ENCODE results near the gene METRNL.
"Not testable (repeated sequence)": the region's sequence is repeated elsewhere in the genome, so short reads cannot be mapped to it uniquely, and the experiment has no call there.

Gene METRNL

DNA sequence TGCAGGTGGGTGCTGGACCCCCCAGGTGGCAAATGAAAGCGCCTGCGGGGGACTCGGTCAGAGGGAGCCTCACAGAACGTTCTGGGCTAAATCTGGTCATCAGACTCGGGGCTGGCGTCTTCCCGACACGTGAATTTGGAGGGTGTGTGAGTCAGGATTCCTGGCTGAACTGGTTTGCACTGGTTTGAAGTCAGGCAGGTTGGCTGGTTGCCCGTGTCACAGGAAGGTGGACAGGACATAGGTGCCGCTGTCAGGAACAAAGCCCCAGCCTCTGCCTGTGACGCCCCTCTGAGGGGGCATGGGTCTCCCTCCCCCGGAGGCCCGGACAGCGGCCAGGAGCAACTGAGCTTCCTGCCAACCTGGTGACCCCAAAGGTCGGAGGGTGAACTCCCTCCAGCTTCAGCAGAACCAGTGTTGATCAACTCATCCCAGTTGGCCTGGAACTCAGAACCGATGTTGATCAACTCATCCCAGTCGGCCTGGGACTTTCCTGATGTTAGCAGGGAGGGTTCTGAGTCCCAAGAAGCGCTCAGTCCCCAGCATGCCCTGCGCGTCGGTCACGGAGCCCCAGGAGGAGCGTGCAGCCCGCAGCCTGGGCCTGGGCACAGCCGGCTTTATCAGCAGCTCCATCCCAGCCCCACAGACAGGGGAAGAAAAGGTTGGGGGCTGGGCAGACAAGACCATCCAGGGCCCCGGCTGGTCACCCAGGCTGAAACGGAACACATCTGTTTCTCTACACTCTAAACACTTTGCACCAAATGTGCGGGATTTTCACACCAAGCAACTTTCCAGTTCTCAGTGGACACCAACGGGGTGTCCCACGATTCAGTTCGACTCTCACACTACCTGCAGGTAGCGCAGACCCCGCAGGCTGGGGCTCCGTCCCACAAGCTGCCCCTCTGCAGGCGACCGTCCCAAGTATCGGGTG, 14.4 kb upstream of the METRNL start:
- Histone ChIP-seq H3K27ac (no peak overlapping the region), H3K9me3 (ENCODE audit: severe bottlenecking) (peaks cover 2% of the 10 kb centered on the region), H3K36me3 (no peaks in the 10 kb centered on the region), H3K27me3 (ENCODE audit: insufficient read depth, low read depth, severe bottlenecking) (no peaks in the 10 kb centered on the region), H3K4me3 (ENCODE audit: low read depth, low read length) (no peak overlapping the region)
- TF ChIP-seq CTCF (IDR thresholded peaks at IDR 0.05; ENCODE audit: low read depth, low read length), result no peak
- peak; percentile 6 for DNase-seq

- H3K36me3 ChIP-seq, result no peaks in the 10 kb centered on the region
- H3K27me3 ChIP-seq (ENCODE audit: insufficient read depth, low read depth, severe bottlenecking), result peaks cover 2% of the 10 kb centered on the region
- no peak for TF ChIP-seq CTCF (IDR thresholded peaks at IDR 0.05; ENCODE audit: low read depth, low read length)
- no peaks in the 10 kb centered on the region for H3K9me3 ChIP-seq (ENCODE audit: severe bottlenecking)
- H3K27ac ChIP-seq, result no peak overlapping the region
- no peak overlapping the region for H3K4me3 ChIP-seq (ENCODE audit: low read depth, low read length)
- DNase-seq, result peak; percentile 8
Observed at GRCh38 chr17:83065660-83066542, 13.5 kb upstream of the METRNL start.

GRCh38 chr17:83066543-83066890, 12.9 kb upstream of the METRNL start:
- not testable (repeated sequence) for H3K27me3 ChIP-seq (ENCODE audit: insufficient read depth, low read depth, severe bottlenecking); H3K4me3 ChIP-seq (ENCODE audit: low read depth, low read length); H3K27ac ChIP-seq; DNase-seq; H3K36me3 ChIP-seq; H3K9me3 ChIP-seq (ENCODE audit: severe bottlenecking)

DNA sequence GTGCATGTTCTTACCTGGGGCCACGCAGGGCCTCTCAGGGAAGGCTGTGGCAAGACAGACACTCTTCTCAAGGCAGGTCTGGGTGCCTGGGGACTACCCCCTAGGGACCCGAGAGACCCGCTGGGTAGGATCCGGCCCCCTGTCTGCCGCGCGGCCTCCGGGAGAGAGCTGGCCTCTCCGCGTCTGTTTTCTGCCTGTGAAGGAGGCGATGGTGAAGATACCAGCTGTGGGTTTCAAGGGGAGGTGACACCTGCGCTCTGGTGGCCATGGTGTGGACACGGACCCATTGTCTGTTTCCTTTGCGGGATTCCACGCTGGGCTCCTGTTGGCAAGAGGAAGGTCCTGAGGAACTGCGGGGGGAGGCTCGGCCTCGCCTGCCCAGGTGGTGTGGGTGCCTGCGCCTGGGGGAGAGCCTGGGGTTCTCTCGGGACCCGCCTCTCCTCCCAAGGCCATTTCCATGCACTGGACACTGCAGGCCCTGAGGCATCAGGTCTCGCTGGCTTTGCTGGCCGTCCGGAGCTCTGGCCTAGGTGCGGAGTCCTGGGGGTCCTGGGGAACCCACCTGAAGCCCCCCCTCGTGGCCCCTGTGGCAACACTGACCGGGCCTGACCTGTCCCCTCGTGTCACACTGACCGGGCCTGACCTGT, 12.2 kb upstream of the METRNL start:
- Histone ChIP-seq H3K27me3 (ENCODE audit: insufficient read depth, low read depth, severe bottlenecking) (peaks cover 5% of the 10 kb centered on the region), H3K27ac (no peak overlapping the region), H3K9me3 (ENCODE audit: severe bottlenecking) (no peaks in the 10 kb centered on the region), H3K4me3 (ENCODE audit: low read depth, low read length) (no peak overlapping the region), H3K36me3 (no peaks in the 10 kb centered on the region)
- TF ChIP-seq CTCF (IDR thresholded peaks at IDR 0.05; ENCODE audit: low read depth, low read length), result no peak
- no peak for DNase-seq

GRCh38 chr17:83067718-83068261, 11.6 kb upstream of the METRNL start:
- no peaks in the 10 kb centered on the region for H3K36me3 ChIP-seq
- H3K9me3 ChIP-seq (ENCODE audit: severe bottlenecking), result no peaks in the 10 kb centered on the region
- peak; percentile 68 for DNase-seq
- TF ChIP-seq CTCF (IDR thresholded peaks at IDR 0.05; ENCODE audit: low read depth, low read length), result no peak
- peaks cover 5% of the 10 kb centered on the region for H3K27me3 ChIP-seq (ENCODE audit: insufficient read depth, low read depth, severe bottlenecking)
- no peak overlapping the region for H3K4me3 ChIP-seq (ENCODE audit: low read depth, low read length)
- H3K27ac ChIP-seq, result no peak overlapping the region
